Subcutaneous abdominal adipose tissue (tissue), 5 donors: ENCODE results near the gene TBC1D21.

Experiments used
- H3K27ac ChIP-seq: one replicate; pipeline ENCODE4 v1.7.0; 2013; ENCODE audit warnings: low read depth, mild to moderate bottlenecking, inconsistent platforms, low read length, moderate library complexity
- H3K27me3 ChIP-seq, 5 donors: one replicate each; pipeline ENCODE4 v1.7.0; 2013; ENCODE audit warnings: low read length in 5 of 5, inconsistent platforms in 1 of 5; ENCODE audit not compliant: control insufficient read depth in 5 of 5, insufficient read depth in 4 of 5
- H3K36me3 ChIP-seq, 5 donors: one replicate each; pipeline ENCODE4 v1.7.0; 2013; ENCODE audit warnings: low read length in 5 of 5; ENCODE audit not compliant: control insufficient read depth in 5 of 5, insufficient read depth in 5 of 5
- H3K4me1 ChIP-seq, 5 donors: one replicate each; pipeline ENCODE4 v1.7.0; 2013; ENCODE audit warnings: low read length in 5 of 5, mild to moderate bottlenecking in 3 of 5, moderate library complexity in 1 of 5; ENCODE audit not compliant: control insufficient read depth in 5 of 5, insufficient read depth in 5 of 5
- H3K4me3 ChIP-seq, 5 donors: one replicate each; pipeline ENCODE4 v1.7.0; 2013; ENCODE audit warnings: low read length in 5 of 5, low read depth in 1 of 5
- H3K9ac ChIP-seq, 5 donors: one replicate each; pipeline ENCODE4 v1.7.0; 2013; ENCODE audit warnings: low read length in 5 of 5, mild to moderate bottlenecking in 4 of 5, moderate library complexity in 3 of 5
- H3K9me3 ChIP-seq, 5 donors: one replicate each; pipeline ENCODE4 v1.7.0; 2013; ENCODE audit warnings: low read length in 5 of 5; ENCODE audit not compliant: control insufficient read depth in 5 of 5
- donor health status: healthy.
- donor health status: healthy.
- donor health status: healthy.
- donor health status: healthy.
- donor health status: healthy.

TBC1D21 gene

DNA sequence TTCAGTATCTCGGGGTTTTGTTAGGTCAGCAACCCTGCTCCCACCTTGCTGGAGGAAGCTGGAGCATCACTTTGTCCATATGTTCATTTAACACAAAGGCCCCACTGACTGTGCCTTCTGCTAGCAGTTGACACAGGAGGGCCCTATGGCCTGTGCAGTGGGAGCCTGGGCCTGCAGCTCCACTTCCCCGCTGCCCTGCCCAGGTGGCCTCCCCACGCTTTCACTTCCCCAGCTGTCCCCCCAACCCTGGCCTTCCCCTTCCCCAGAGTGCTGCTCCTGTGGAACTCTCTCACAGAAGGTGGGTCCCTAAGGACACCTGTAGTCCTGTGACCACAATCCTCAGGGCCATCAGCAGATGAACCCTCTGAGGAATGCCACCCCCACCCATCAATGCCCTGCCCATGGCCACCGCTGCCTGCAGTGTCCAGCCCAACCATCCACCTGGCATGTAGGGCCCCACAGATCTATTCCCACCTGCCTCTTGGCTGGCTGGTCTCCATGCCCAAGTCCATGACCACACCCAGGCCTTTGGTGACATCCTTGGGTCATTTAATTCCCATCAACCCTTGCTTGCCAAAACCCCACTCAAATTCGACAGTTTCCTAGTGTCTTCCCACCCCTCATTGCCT lies 13.5 kb downstream of the TBC1D21 start:
- Histone ChIP-seq H3K36me3 (no peaks in the 10 kb centered on the region), H3K9me3 (no peaks in the 10 kb centered on the region), H3K4me1 (no peaks in the 10 kb centered on the region), H3K9ac (no peak overlapping the region), H3K27ac (no peak overlapping the region), H3K4me3 (no peak overlapping the region), H3K27me3 (peaks cover 4 to 24% (median 11%) of the 10 kb centered on the region in 5 donors)

DNA sequence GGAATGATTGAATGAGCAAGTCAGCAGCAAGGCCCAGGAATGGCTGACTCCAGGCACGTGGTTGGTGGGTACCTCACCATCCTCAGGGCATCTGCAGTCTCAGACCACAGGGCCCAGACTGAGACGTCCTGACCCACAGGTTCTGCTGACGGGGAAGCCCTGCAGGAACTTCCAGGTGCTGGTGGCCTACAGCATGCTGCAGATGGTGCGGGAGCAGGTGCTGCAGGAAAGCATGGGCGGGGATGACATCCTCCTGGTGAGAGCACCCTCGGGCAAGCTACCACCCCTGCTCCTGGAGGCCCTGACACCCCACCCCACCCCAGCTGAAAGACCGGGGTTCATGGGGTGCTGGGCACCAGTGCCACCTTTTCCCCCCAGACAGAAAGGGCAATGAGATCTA lies 14.1 kb downstream of the TBC1D21 start:
- H3K9ac ChIP-seq, result no peak overlapping the region
- H3K27ac ChIP-seq, result no peak overlapping the region
- H3K36me3 ChIP-seq, result no peaks in the 10 kb centered on the region
- peaks cover 0 to 2% (median 0%) of the 10 kb centered on the region in 5 donors for H3K9me3 ChIP-seq
- peaks cover 0 to 18% (median 6%) of the 10 kb centered on the region in 5 donors for H3K27me3 ChIP-seq
- no peak overlapping the region for H3K4me3 ChIP-seq
- no peaks in the 10 kb centered on the region for H3K4me1 ChIP-seq

GRCh38 chr15:73888224-73889041 lies 15.1 kb downstream of the TBC1D21 start:
- H3K9ac ChIP-seq, result no peak overlapping the region
- no peaks in the 10 kb centered on the region for H3K4me1 ChIP-seq

GRCh38 chr15:73889053-73889761 lies 15.8 kb downstream of the TBC1D21 start:
- Histone ChIP-seq H3K4me3 (no peak overlapping the region), H3K27ac (no peak overlapping the region), H3K9ac (no peak overlapping the region), H3K27me3 (peaks cover 0 to 5% (median 3%) of the 10 kb centered on the region in 5 donors), H3K9me3 (peaks cover 0 to 2% (median 0%) of the 10 kb centered on the region in 5 donors), H3K36me3 (no peaks in the 10 kb centered on the region), H3K4me1 (no peaks in the 10 kb centered on the region)

More at GRCh38 chr15:73888224-73889041, 15.1 kb downstream of the TBC1D21 start:
- no peak overlapping the region for H3K27ac ChIP-seq
- H3K36me3 ChIP-seq, result no peaks in the 10 kb centered on the region
- peaks cover 0 to 2% (median 0%) of the 10 kb centered on the region in 5 donors for H3K9me3 ChIP-seq
- H3K4me3 ChIP-seq, result no peak overlapping the region
- H3K27me3 ChIP-seq, result peaks cover 0 to 12% (median 3%) of the 10 kb centered on the region in 5 donors

DNA sequence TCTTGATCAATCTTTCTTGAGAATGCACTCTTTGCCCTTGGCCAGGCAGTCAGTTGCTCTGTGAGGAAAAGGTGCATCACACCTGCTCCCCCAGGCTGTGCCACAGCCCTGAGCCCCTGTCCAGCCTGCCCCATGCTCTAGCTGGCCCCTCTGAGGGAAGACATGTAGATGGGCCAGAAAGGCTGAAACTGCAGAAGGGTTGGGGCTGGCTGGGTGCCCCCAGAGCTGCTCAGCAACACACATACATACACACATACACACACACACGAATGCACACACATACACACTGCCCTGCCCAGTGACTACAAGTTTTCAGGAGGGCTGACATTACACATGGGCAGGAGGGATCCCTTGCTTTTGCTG lies 16.4 kb downstream of the TBC1D21 start:
- peaks cover 0 to 3% (median 0%) of the 10 kb centered on the region in 5 donors for H3K27me3 ChIP-seq
- H3K4me1 ChIP-seq, result no peaks in the 10 kb centered on the region
- peaks cover 0 to 2% (median 0%) of the 10 kb centered on the region in 5 donors for H3K9me3 ChIP-seq
- H3K9ac ChIP-seq, result no peak overlapping the region
- no peak overlapping the region for H3K27ac ChIP-seq
- no peak overlapping the region for H3K4me3 ChIP-seq
- no peaks in the 10 kb centered on the region for H3K36me3 ChIP-seq

GRCh38 chr15:73891328-73892315 lies 18.3 kb downstream of the TBC1D21 start:
- Histone ChIP-seq H3K4me1 (no peaks in the 10 kb centered on the region), H3K9me3 (peaks cover 0 to 2% (median 0%) of the 10 kb centered on the region in 5 donors), H3K36me3 (no peaks in the 10 kb centered on the region), H3K9ac (no peak overlapping the region), H3K27ac (no peak overlapping the region), H3K27me3 (peaks cover 0 to 3% (median 0%) of the 10 kb centered on the region in 5 donors), H3K4me3 (no peak overlapping the region)

DNA sequence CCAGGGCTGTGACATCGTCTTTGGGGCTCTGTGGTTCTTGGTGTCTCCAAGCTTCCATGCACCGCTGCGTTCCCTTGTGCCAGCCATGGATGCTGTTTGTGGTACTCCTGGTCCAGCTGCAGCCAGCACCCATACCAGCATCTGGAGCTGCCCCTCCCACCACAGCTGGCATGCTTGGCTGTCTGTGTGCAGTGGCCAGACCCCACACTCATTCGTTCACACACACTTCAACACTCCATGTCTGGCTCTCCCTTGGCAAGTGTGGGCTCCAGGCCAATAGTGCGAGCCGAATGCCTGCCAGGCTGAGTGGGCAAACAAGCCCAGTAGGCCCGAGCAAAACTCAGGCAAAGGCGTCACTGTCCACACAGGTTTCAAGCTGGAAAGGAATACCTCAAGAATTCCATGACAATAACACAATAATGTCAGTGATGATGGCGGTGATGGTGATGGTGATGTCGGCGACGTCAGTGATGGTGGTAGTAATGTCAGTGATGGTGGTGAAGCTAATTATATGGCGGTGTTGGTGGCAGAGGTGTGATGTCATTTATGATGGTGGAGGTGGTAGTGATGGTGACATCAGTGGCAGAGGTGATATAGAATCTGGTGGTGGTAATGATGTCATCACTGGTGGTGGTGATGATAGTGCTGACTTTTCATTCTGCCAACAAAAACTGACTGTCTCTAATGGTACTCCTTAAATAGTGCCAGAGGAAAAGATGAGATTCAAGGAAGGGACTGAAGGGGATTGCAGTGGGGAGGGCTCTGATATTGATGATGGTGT lies 19.3 kb downstream of the TBC1D21 start:
- Histone ChIP-seq H3K4me3 (no peak overlapping the region), H3K27ac (no peak overlapping the region), H3K4me1 (peaks cover 0 to 7% (median 6%) of the 10 kb centered on the region in 5 donors), H3K36me3 (no peaks in the 10 kb centered on the region), H3K9me3 (peaks cover 0 to 2% (median 0%) of the 10 kb centered on the region in 5 donors), H3K27me3 (peaks cover 0 to 3% (median 0%) of the 10 kb centered on the region in 5 donors), H3K9ac (no peak overlapping the region)

DNA sequence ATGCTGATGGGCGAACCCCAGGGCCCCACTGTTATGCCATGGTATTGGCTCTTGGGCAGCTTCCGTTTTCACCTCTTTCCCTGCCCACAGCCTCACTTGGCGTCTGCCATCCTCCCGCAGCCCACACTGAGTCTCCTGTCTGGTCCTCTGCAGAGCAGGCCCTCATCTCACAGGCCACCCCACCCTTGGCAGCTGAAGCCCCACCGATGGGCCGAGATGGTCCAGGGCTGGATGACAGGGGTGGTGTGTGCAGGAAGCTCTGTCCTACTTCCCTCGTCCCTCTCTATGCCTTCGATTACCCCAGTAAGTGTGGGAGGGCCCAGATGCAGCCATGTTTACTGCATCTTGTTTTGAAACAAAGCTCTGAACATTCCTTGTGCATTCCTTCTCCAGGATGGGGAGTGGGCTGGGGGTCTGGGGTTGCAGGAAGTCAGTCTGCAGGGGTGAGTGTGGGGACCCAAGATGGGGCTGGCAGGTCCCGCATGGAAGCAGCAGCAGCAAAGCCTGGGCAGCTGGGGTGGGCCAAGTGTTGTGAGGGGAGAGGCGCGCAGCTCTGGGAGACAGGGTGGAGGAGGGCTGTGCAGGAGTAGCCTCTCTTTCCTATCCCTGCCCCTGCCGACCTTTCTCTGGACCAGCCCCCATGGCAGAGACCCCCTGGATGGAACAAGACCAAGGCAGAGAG lies 20.9 kb downstream of the TBC1D21 start:
- H3K36me3 ChIP-seq, result no peaks in the 10 kb centered on the region

More for the DNA sequence above, 20.9 kb downstream of the TBC1D21 start:
- no peak overlapping the region for H3K4me3 ChIP-seq
- H3K27ac ChIP-seq, result no peak overlapping the region
- H3K27me3 ChIP-seq, result peaks cover 0 to 3% (median 0%) of the 10 kb centered on the region in 5 donors
- no peak overlapping the region for H3K9ac ChIP-seq
- peaks cover 0 to 2% (median 0%) of the 10 kb centered on the region in 5 donors for H3K9me3 ChIP-seq
- H3K4me1 ChIP-seq, result peaks cover 0 to 11% (median 6%) of the 10 kb centered on the region in 5 donors
